Keratinocyte (primary cell): Measurements from ENCODE around the gene EPHA10. TPM values are rescaled to one million over a fixed set of nuclear protein-coding genes. Genes with fewer than 3 reads are reported as not detected.

Experiments used
- DNase-seq: peaks from one replicate; pipeline ENCODE4 v3.0.0-alpha.2; 2011; ENCODE audit warnings: low read depth, missing footprints, low spot score
- FAIRE-seq: peaks from 2 replicates; lab custom pipeline; 2011; peaks lifted over from hg19 to GRCh38; lab: Jason Lieb, UNC
- H2AFZ ChIP-seq: 2 replicates; pipeline ENCODE4 v1.6.0; 2012; ENCODE audit warnings: low read length, control low read depth, inconsistent platforms; ENCODE audit not compliant: control insufficient read depth
- H3K27ac ChIP-seq: 2 replicates; pipeline ENCODE4 v1.5.1; 2011; ENCODE audit warnings: low read length; ENCODE audit not compliant: control insufficient read depth, insufficient read depth
- H3K27me3 ChIP-seq: 3 replicates; pipeline ENCODE4 v1.6.0; 2011; ENCODE audit warnings: low read length; ENCODE audit not compliant: control insufficient read depth, insufficient read depth; ENCODE audit errors: extremely low read depth
- H3K36me3 ChIP-seq, 2 experiments: 2 replicates in 1 of 2; 3 replicates in 1 of 2; pipeline ENCODE4 v1.5.1; 2011; ENCODE audit warnings: low read length in 2 of 2, mild to moderate bottlenecking in 1 of 2; ENCODE audit not compliant: control insufficient read depth in 2 of 2, insufficient read depth in 2 of 2; ENCODE audit errors: extremely low read depth in 1 of 2
- H3K4me1 ChIP-seq: 3 replicates; pipeline ENCODE4 v1.5.1; 2011; ENCODE audit warnings: low read length; ENCODE audit not compliant: control insufficient read depth, insufficient read depth; ENCODE audit errors: extremely low read depth
- H3K4me2 ChIP-seq: 3 replicates; pipeline ENCODE4 v1.6.0; 2011; ENCODE audit warnings: low read depth, low read length; ENCODE audit not compliant: control insufficient read depth, insufficient read depth; ENCODE audit errors: extremely low read depth
- H3K4me3 ChIP-seq, 3 experiments: fragments of 200-600 bp in 1 of 3; sonication (generic) in 1 of 3; 2 replicates in 2 of 3; 3 replicates in 1 of 3; pipeline ENCODE4 v1.5.1; 2011 to 2016; ENCODE audit warnings: low read length in 3 of 3, mild to moderate bottlenecking in 3 of 3, control low read depth in 2 of 3, inconsistent platforms in 1 of 3, low read depth in 1 of 3, mixed read lengths in 1 of 3, mixed run types in 1 of 3, moderate library complexity in 1 of 3; ENCODE audit not compliant: control insufficient read depth in 2 of 3, insufficient read depth in 2 of 3; ENCODE audit errors: extremely low read depth in 1 of 3
- H3K79me2 ChIP-seq: 2 replicates; pipeline ENCODE4 v1.6.0; 2012; ENCODE audit warnings: low read length; ENCODE audit not compliant: control insufficient read depth, insufficient read depth
- H3K9ac ChIP-seq: 3 replicates; pipeline ENCODE4 v1.6.0; 2011; ENCODE audit warnings: low read length; ENCODE audit not compliant: control insufficient read depth, insufficient read depth; ENCODE audit errors: extremely low read depth
- H3K9me1 ChIP-seq: 3 replicates; pipeline ENCODE4 v1.6.0; 2011; ENCODE audit warnings: low read length; ENCODE audit not compliant: control insufficient read depth, insufficient read depth; ENCODE audit errors: extremely low read depth
- H3K9me3 ChIP-seq: 2 replicates; pipeline ENCODE4 v1.5.1; 2012; ENCODE audit warnings: low read depth, low read length; ENCODE audit not compliant: control insufficient read depth
- H4K20me1 ChIP-seq: 3 replicates; pipeline ENCODE4 v1.6.0; 2011; ENCODE audit warnings: low read length; ENCODE audit not compliant: control insufficient read depth, insufficient read depth; ENCODE audit errors: extremely low read depth
- CTCF ChIP-seq, 3 experiments: IDR thresholded peaks in 1 of 3; conservative IDR thresholded peaks in 1 of 3; optimal IDR thresholded peaks in 1 of 3; 2 replicates in 2 of 3; 3 replicates in 1 of 3; pipeline versions ENCODE3 to v1.5.1; 2011; ENCODE audit warnings: low read length in 3 of 3, mild to moderate bottlenecking in 3 of 3, moderate library complexity in 2 of 3, control low read depth in 1 of 3, inconsistent platforms in 1 of 3; ENCODE audit not compliant: insufficient read depth in 2 of 3; ENCODE audit errors: extremely low read depth in 1 of 3
- EZH2 ChIP-seq: IDR thresholded peaks from one replicate; pipeline ENCODE4 v1.6.1; 2012; ENCODE audit warnings: inconsistent platforms, mild to moderate bottlenecking, low read length, moderate library complexity
- dilution Hi-C: fragments of 300-500 bp; cut with MboI; formaldehyde crosslinking; loops from one replicate; pipeline ENCODE4 v1.7.0; 2020; ENCODE audit warnings: low sequenced_read_pairs; ENCODE audit not compliant: extremely low pct_ligation_motif_present
- polyA plus RNA-seq, 5 experiments: library from polyadenylated mRNA; depleted of rRNA in 3 of 5; stranded (reverse) in 3 of 5; stranded (forward) in 1 of 5; unstranded in 1 of 5; fragments of >200 nt; gene quantifications; 1 replicate in 1 of 5; 2 replicates in 3 of 5; 3 replicates in 1 of 5; pipeline versions ENCODE4 v1.2.1 to v1.2.3, GENCODE V29; 2011 to 2012; ENCODE audit warnings: missing spikeins in 2 of 5, low read depth in 1 of 5, low replicate concordance in 1 of 5

The EPHA10 gene
- polyA plus RNA-seq, 1 donor (not counting 4 experiments of a cell fraction or from before 2014, with no cell fraction given), result not detected

GRCh38 chr1:37721565-37721964 lies 43.4 kb downstream of the EPHA10 start:
- Histone ChIP-seq H2AFZ (no peak overlapping the region), H3K4me2 (no peak overlapping the region), H3K4me3 (no peak overlapping the region), H3K27me3 (peaks cover 22% of the 10 kb centered on the region), H3K9me3 (no peaks in the 10 kb centered on the region), H3K4me1 (peaks cover 12% of the 10 kb centered on the region), H3K9ac (no peak overlapping the region), H3K27ac (no peak overlapping the region), H3K36me3 (no peaks in the 10 kb centered on the region), H4K20me1 (no peaks in the 10 kb centered on the region), H3K9me1 (no peaks in the 10 kb centered on the region), H3K79me2 (no peaks in the 10 kb centered on the region)
- TF ChIP-seq CTCF (optimal IDR thresholded peaks at IDR 0.05 in 1 of 3, IDR thresholded peaks at IDR 0.05 in 1 of 3, conservative IDR thresholded peaks at IDR 0.05 in 1 of 3; ENCODE audit: extremely low read depth in 1 of 3, insufficient read depth in 2 of 3, low read length in 3 of 3) (no peak), EZH2 (no peak)
- FAIRE-seq, result no peak
- DNase-seq, result no peak
- dilution Hi-C loops, result no loop called here

- H3K36me3 ChIP-seq, result no peaks in the 10 kb centered on the region
- H3K27me3 ChIP-seq, result peaks cover 12% of the 10 kb centered on the region
- no peak for DNase-seq
- no peak overlapping the region for H3K9ac ChIP-seq
- H2AFZ ChIP-seq, result no peak overlapping the region
- TF ChIP-seq EZH2, result no peak
- no peaks in the 10 kb centered on the region for H3K79me2 ChIP-seq
- no peaks in the 10 kb centered on the region for H3K9me3 ChIP-seq
- dilution Hi-C loops, result no loop called here
- no peak overlapping the region for H3K27ac ChIP-seq
- no peaks in the 10 kb centered on the region for H3K9me1 ChIP-seq
- no peak for FAIRE-seq
- peaks cover 12% of the 10 kb centered on the region for H3K4me1 ChIP-seq
- H4K20me1 ChIP-seq, result no peaks in the 10 kb centered on the region
- no peak overlapping the region for H3K4me3 ChIP-seq
- H3K4me2 ChIP-seq, result no peak overlapping the region
These were observed 44.4 kb downstream of the EPHA10 start for GRCh38 chr1:37720231-37721130.
